Spleen (tissue), 11 donors: ENCODE data around the gene RNF126. TPM values are rescaled to one million over a fixed set of nuclear protein-coding genes. Genes with fewer than 3 reads are reported as not detected.

Source experiments
- DNase-seq: peaks from one replicate; pipeline ENCODE4 v3.0.0-alpha.2; 2020
- H3K27ac ChIP-seq, 8 donors: fragments of 200-600 bp; sonication (generic) in 7 of 8; 1 replicate in 4 of 8; 2 replicates in 4 of 8; pipeline versions ENCODE4 v1.5.0 to v1.8.0; 2016 to 2021; ENCODE audit warnings: inconsistent platforms in 4 of 8, mild to moderate bottlenecking in 4 of 8, moderate library complexity in 1 of 8
- H3K27me3 ChIP-seq, 7 donors: fragments of 200-600 bp; sonication (generic) in 6 of 7; replicated peaks in 1 of 7; 1 replicate in 4 of 7; 2 replicates in 3 of 7; pipeline versions ENCODE4 v1.5.0 to v1.8.0; 2016 to 2021; ENCODE audit warnings: inconsistent platforms in 3 of 7, mild to moderate bottlenecking in 1 of 7
- H3K36me3 ChIP-seq, 6 donors: fragments of 200-600 bp; sonication (generic) in 5 of 6; 1 replicate in 4 of 6; 2 replicates in 2 of 6; pipeline versions ENCODE4 v1.5.0 to v1.8.0; 2016 to 2021; ENCODE audit warnings: inconsistent platforms in 2 of 6
- H3K4me1 ChIP-seq, 6 donors: fragments of 200-600 bp; sonication (generic) in 5 of 6; 1 replicate in 3 of 6; 2 replicates in 3 of 6; pipeline versions ENCODE4 v1.5.0 to v1.8.0; 2016 to 2021; ENCODE audit warnings: inconsistent platforms in 3 of 6
- H3K4me3 ChIP-seq, 8 donors: fragments of 200-600 bp; sonication (generic) in 7 of 8; 1 replicate in 4 of 8; 2 replicates in 4 of 8; pipeline versions ENCODE4 v1.5.0 to v1.8.0; 2016 to 2021; ENCODE audit warnings: inconsistent platforms in 4 of 8, mild to moderate bottlenecking in 4 of 8, moderate library complexity in 2 of 8
- H3K9me3 ChIP-seq, 8 donors: fragments of 200-600 bp; sonication (generic) in 7 of 8; 1 replicate in 4 of 8; 2 replicates in 4 of 8; pipeline versions ENCODE4 v1.5.0 to v1.8.0; 2016 to 2021; ENCODE audit warnings: inconsistent platforms in 4 of 8
- CTCF ChIP-seq, 11 experiments: fragments of 200-600 bp in 7 of 11; fragments of 450-650 bp in 4 of 11; sonication (generic) in 4 of 11; IDR thresholded peaks in 8 of 11; conservative IDR thresholded peaks in 3 of 11; 1 replicate in 7 of 11; 2 replicates in 4 of 11; pipeline versions ENCODE4 v1.4.0 to v1.8.0; 2016 to 2021; ENCODE audit warnings: antibody characterized with exemption in 11 of 11, inconsistent platforms in 4 of 11, mild to moderate bottlenecking in 1 of 11
- POLR2A ChIP-seq, 3 donors: fragments of 450-650 bp; IDR thresholded peaks; one replicate each; pipeline ENCODE4 v1.5.1; 2017; ENCODE audit warnings: antibody characterized with exemption in 3 of 3, mild to moderate bottlenecking in 1 of 3
- POLR2AphosphoS5 ChIP-seq, 3 donors: sonication (generic); formaldehyde crosslinking; IDR thresholded peaks; one replicate each; pipeline ENCODE4 v1.5.1; 2017; ENCODE audit warnings: antibody characterized with exemption in 3 of 3
- WGBS, 5 donors: extraction: QIAGEN DNeasy Blood & Tissue Kit in 3 of 5; methylation state at CpG; one replicate each; pipeline versions ENCODE4 v1.1.5 to v1.1.7; 2013 to 2018; 5-methylcytosine and 5-hydroxymethylcytosine counted together
- intact Hi-C: fragments of 100-400 bp; cut with DNase I; formaldehyde crosslinking; loops from one replicate; pipeline ENCODE4 v1.15.0; 2023; ENCODE audit warnings: low total_unique reads
- polyA plus RNA-seq, 3 donors: library from polyadenylated mRNA; stranded (reverse); fragments of 200-250 nt; gene quantifications; one replicate each; pipeline ENCODE4 v1.2.1, GENCODE V29; 2013
- total RNA-seq, 7 donors: library from RNA; depleted of rRNA in 3 of 7; stranded (reverse); fragments of >200 nt in 3 of 7; fragmentation: NEBNext Ultra II Directional in 4 of 7; extraction: Animal tissue kit (Norgen Biotek cat#: 25700) in 4 of 7; gene quantifications; one replicate each; pipeline versions ENCODE4 v1.1.0 to v1.2.1, GENCODE V29; 2016 to 2021
- donor health status: healthy with polysubstance abuse.
- donor health status: DM: no; HTN: no; CAD: no; lungs with moderate emphysema.
- donor health status: DM: no; HTN: no; CAD: no.
- donor health status: Bipolar disorder and iron deficiency.
- donor health status: healthy.
- donor health status: DM: no; HTN: no; CAD: no.
- donor health status: DM: yes; HTN: yes; CAD: no.

The RNF126 gene
- total and polyA plus RNA-seq, 10 donors, result 38.1 to 95.1 (median 54.8) TPM

DNA sequence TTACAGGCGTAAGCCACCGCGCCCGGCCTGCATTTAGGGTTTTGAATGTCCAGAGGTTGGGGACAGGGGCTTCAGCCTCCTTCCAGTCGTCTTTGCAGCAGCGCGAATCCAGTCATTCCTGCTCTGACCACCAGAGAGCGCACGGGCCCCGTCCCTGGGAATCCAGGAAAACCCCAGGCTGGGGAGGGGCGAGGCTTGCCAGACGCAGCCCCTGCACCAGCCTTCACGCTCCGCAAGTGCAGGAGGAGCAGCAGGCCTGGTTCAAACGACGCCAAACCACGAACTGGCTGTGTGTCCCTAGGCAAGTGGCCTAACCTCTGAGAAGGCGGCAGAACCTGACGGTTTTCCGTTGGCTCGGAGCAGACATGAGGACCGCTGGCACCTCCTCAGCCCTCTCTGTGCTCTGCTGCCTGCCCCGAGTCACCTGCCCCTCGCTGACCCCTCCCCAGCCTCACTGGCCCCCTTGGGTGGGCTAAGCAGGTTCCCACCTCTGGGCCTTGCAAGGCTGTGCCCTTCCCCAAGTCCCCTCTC lies 2.0 kb upstream of the RNF126 start:
- TF ChIP-seq POLR2AphosphoS5 (IDR thresholded peaks at IDR 0.05) (peak; percentile 34 to 72 (median 61)), POLR2A (IDR thresholded peaks at IDR 0.05) (no peak), CTCF (IDR thresholded peaks at IDR 0.05 in 8 of 11, conservative IDR thresholded peaks at IDR 0.05 in 3 of 11) (peak; percentile 80 to 94 (median 91))
- peaks cover 27 to 62% (median 42%) of the 10 kb centered on the region in 6 donors for H3K4me1 ChIP-seq
- H3K27me3 ChIP-seq, result peaks cover 0 to 4% (median 0%) of the 10 kb centered on the region in 7 donors
- H3K27ac ChIP-seq, result peak overlapping the region in 4 of 8 donors; percentile 39 to 98 (median 58)
- intact Hi-C loops, result loop anchor here (5.0 kb wide), 1 partner anchor 67 kb away; no protein-coding TSS in a partner anchor
- no peaks in the 10 kb centered on the region for H3K36me3 ChIP-seq
- DNase-seq, result peak; percentile 92
- 9 to 18% (median 11%) methylated on average over 17 to 24 of the region's 24 CpGs for WGBS, 5 donors
- H3K9me3 ChIP-seq, result peaks cover 0 to 3% (median 0%) of the 10 kb centered on the region in 8 donors
- peak overlapping the region in 4 of 8 donors; percentile 2 to 56 (median 10) for H3K4me3 ChIP-seq

DNA sequence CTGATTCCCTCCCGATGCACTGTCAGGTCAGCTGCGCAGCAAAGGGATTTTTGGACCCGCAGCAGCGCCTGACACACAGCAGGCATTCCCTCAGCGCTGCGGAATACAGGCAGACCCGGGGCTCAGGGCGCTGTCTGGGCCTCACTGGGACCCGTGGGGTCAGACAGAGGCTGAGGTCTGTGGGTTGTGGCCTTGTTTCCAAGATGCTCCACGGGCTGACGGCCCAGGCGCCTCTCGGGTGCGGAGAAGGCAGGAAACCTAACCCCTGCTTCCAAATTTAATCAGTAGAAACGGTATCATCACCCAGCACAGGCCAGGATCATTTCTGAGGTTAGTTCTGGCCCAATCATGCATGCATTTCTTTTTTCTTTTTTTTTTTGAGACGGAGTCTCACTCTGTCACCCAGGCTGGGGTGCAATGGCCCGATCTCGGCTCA lies 686 bp upstream of the RNF126 start:
- H3K4me3 ChIP-seq, result peak overlapping the region; percentile 23 to 100 (median 96)
- intact Hi-C loops, result no loop called here
- no peaks in the 10 kb centered on the region for H3K9me3 ChIP-seq
- H3K27ac ChIP-seq, result peak overlapping the region; percentile 84 to 99 (median 98)
- no peaks in the 10 kb centered on the region for H3K27me3 ChIP-seq
- H3K36me3 ChIP-seq, result peaks cover 0 to 8% (median under 1%) of the 10 kb centered on the region in 6 donors
- WGBS, 5 donors, result 46 to 60% (median 52%) methylated on average over 14 to 18 of the region's 18 CpGs
- TF ChIP-seq CTCF (IDR thresholded peaks at IDR 0.05 in 8 of 11, conservative IDR thresholded peaks at IDR 0.05 in 3 of 11) (peak in 2 of 11 experiments; percentile 4 to 11), POLR2A (IDR thresholded peaks at IDR 0.05) (no peak)
- H3K4me1 ChIP-seq, result peaks cover 40 to 75% (median 54%) of the 10 kb centered on the region in 6 donors
- no peak for DNase-seq

- H3K36me3 ChIP-seq, result peaks cover 0 to 21% (median 12%) of the 10 kb centered on the region in 6 donors
- 0 to 1% (median 0%) methylated on average over 32 to 81 of the region's 81 CpGs for WGBS, 5 donors
- H3K4me1 ChIP-seq, result peaks cover 53 to 79% (median 65%) of the 10 kb centered on the region in 6 donors
- peak overlapping the region; percentile 84 to 99 (median 98) for H3K27ac ChIP-seq
- H3K4me3 ChIP-seq, result peak overlapping the region; percentile 74 to 100 (median 98)
- peak; percentile 96 for DNase-seq
- no peaks in the 10 kb centered on the region for H3K9me3 ChIP-seq
- TF ChIP-seq POLR2A (IDR thresholded peaks at IDR 0.05) (peak in 1 of 3 donors; percentile 16), POLR2AphosphoS5 (IDR thresholded peaks at IDR 0.05) (peak; percentile 75 to 82 (median 82)), CTCF (IDR thresholded peaks at IDR 0.05 in 8 of 11, conservative IDR thresholded peaks at IDR 0.05 in 3 of 11) (no peak)
- intact Hi-C loops, result no loop called here
- H3K27me3 ChIP-seq, result no peaks in the 10 kb centered on the region
These were observed 630 bp downstream of the RNF126 start for GRCh38 chr19:662207-662961.
